NCI-H1092 treated with DMSO at 0.1 percent for 48 hours (cell line): ENCODE measurements around the gene LRRC39.
"Not testable (repeated sequence)": the region's sequence is repeated elsewhere in the genome, so short reads cannot be mapped to it uniquely, and the experiment has no call there.

ENCODE experiments used
- DNase-seq: peaks from one replicate; lab custom pipeline; 2025; lab: John Stamatoyannopoulos, UW

LRRC39 gene

GRCh38 chr1:100178091-100178490 is at the start of gene LRRC39:
Gene LRRC39 (minus strand): TSS chr1:100178256. CDS start chr1:100168516, 9,740 bp downstream.
- DNase-seq, result no peak

- no peak for DNase-seq
Measured at GRCh38 chr1:100222428-100222827, 44.4 kb upstream of the LRRC39 start.

GRCh38 chr1:100219883-100220282 is 41.8 kb upstream of the LRRC39 start:
- no peak for DNase-seq

GRCh38 chr1:100219457-100219856 is 41.4 kb upstream of the LRRC39 start:
- DNase-seq, result no peak

GRCh38 chr1:100217834-100218233 is 39.8 kb upstream of the LRRC39 start:
- DNase-seq, result no peak

- no peak for DNase-seq
Measured at GRCh38 chr1:100215101-100215500, 37.0 kb upstream of the LRRC39 start.

GRCh38 chr1:100213141-100213540 is 35.1 kb upstream of the LRRC39 start:
- no peak for DNase-seq

GRCh38 chr1:100206301-100206700 is 28.2 kb upstream of the LRRC39 start:
- DNase-seq, result no peak

GRCh38 chr1:100205593-100205992 is 27.5 kb upstream of the LRRC39 start:
- DNase-seq, result not testable (repeated sequence)

- DNase-seq, result not testable (repeated sequence)
Measured at GRCh38 chr1:100205103-100205502, 27.0 kb upstream of the LRRC39 start.

- not testable (repeated sequence) for DNase-seq
Measured at GRCh38 chr1:100202703-100203102, 24.6 kb upstream of the LRRC39 start.

- not testable (repeated sequence) for DNase-seq
Measured at GRCh38 chr1:100200060-100200459, 22.0 kb upstream of the LRRC39 start.

- no peak for DNase-seq
Measured at GRCh38 chr1:100198596-100198995, 20.5 kb upstream of the LRRC39 start.

GRCh38 chr1:100188617-100189016 is 10.6 kb upstream of the LRRC39 start:
- DNase-seq, result peak; percentile 87

GRCh38 chr1:100187912-100188311 is 9.9 kb upstream of the LRRC39 start:
- DNase-seq, result no peak

GRCh38 chr1:100184536-100184935 is 6.5 kb upstream of the LRRC39 start:
- DNase-seq, result no peak

GRCh38 chr1:100183370-100183769 is 5.3 kb upstream of the LRRC39 start:
- DNase-seq, result no peak

- no peak for DNase-seq
Measured at GRCh38 chr1:100177295-100178041, 588 bp downstream of the LRRC39 start.

GRCh38 chr1:100168051-100168450 is 10.0 kb downstream of the LRRC39 start:
- DNase-seq, result no peak

GRCh38 chr1:100164702-100165101 is 13.4 kb downstream of the LRRC39 start:
- no peak for DNase-seq

- DNase-seq, result no peak
Measured at GRCh38 chr1:100164216-100164615, 13.8 kb downstream of the LRRC39 start.

GRCh38 chr1:100162881-100163280 is 15.2 kb downstream of the LRRC39 start:
- no peak for DNase-seq

- no peak for DNase-seq
Measured at GRCh38 chr1:100152271-100152670, 25.8 kb downstream of the LRRC39 start.

GRCh38 chr1:100151679-100152078 is 26.4 kb downstream of the LRRC39 start:
- DNase-seq, result no peak
